HG02870 (cell line): ENCODE results near the gene FBRS.
"Not testable (repeated sequence)": the region's sequence is repeated elsewhere in the genome, so short reads cannot be mapped to it uniquely, and the experiment has no call there.

ENCODE experiments used
- ATAC-seq: cut with Tn5 transposase; IDR thresholded peaks from one replicate; pipeline ENCODE4 v1.9.1; 2021; ENCODE audit warnings: mild to moderate bottlenecking, moderate library complexity; ENCODE audit not compliant: unreplicated experiment

Gene FBRS

DNA sequence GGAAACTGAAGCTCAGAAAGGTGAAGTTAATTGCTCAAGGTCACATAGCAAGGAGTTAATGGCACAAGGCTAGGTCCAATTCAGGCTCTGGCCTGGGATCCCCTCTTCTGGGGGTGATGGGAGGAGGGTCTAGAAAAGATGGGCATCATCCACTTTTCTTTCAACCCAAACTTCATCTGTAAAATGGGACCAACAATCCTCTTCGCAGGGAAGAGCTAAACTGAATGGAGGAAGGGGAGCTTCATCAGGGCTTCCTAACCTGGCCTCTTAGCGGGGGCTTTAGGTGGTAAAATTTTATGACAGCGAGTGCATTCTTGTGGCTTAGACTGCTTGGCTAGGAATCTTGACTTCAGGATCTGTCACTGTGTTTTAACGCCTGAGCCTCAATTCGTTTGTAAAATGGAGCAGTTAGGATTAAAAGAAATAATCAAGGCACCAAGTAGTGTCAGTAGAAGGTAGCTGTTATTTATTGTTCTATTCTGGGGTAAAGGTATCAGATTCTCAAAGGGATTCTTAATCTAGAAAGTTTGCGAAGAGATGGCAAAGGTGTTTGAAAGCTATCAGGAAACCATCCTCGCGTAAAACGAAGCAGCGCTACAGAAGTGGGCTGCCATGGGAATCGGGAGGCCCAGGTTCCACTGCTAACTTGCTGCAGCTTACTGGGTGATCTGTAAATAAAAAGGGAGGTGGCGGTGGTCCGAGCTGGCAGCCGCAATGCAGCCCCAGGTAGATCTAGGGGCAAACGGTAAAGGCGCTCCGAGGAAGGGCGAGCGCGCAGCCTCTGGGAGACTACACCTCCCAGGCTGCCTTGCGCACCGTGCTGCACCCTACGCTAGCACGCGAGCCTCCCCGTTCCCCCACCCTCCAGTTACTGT is 39.3 kb downstream of the FBRS start:
- ATAC-seq: peak; percentile 89

DNA sequence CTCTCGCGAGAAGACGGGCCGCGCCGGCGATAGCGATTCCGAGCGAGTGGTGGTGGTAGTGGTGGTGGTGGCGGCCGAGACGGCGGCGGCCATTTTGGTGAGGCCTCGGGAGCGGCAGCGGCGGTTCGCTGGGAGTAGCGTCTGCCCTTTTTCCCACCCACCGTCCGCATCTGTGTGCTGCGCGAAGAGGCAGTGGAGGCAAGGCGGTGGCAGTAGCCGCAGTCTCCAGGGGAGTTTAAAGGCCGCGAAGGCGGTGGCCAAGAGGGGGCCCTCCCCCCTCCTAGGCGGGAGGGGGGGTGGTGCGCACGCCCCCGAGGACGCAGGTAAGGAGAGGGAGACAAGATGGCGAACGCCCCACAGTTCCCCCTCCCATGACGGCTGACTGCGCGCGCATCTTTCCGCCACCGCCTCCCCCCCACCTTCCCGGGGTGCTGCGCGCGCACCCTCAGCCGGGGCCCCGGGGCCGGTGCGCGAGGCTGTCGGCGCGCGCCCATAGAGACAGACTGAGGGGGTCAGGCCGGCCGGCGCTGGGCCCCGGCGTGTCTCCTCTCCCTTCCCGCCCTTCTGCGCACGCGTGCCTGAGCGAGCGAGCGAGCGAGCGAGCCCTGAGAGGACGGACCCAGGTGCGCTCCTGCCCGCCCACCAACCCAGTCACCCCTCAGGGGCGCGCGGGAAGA is 40.0 kb downstream of the FBRS start:
- ATAC-seq: peak; percentile 57

DNA sequence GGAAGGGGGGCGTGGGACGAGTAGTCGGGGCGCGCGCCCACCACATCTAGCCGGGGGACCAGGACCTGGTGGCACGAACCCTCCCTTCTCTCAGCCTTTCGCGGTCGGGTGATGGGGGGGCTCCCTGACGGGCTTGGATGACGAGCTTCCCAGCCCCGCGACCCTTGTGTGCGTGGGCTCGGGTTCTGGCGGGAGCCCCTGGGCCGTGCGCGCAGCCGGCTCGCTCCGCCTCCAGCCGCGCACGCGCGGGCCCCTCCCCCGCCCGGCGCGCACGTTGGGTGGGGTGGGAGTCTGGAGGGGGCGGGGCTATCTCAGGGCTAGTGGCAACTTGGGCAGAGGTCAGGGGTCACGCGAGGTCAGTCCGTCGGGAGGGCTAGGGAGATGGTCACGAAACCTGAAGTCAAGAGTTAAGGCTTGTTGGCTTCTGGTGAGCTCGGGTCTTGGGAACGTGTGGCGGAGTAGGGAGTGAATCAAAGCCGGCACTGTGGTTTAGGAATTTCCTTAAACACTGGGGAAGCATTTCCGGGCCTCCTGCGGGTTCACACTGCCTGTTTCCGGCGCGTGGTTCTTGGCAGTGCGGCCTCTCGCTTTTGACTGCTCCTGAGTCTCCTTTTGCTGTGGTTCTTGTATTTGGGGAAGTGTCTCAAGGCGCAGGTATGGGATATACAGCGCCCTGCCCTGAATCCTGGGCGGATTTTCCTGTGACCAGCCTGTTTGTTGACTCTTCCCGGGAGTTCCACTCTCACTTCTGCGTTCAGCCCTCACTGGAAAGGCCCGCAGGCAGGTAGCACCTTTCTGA is 40.8 kb downstream of the FBRS start, which contains the start of gene SRCAP:
Gene SRCAP (plus strand): TSS at position 356 of the 799 bp plus-strand sequence. CDS start 1,654 bp downstream, outside the sequence.
- peak; percentile 34 for ATAC-seq

DNA sequence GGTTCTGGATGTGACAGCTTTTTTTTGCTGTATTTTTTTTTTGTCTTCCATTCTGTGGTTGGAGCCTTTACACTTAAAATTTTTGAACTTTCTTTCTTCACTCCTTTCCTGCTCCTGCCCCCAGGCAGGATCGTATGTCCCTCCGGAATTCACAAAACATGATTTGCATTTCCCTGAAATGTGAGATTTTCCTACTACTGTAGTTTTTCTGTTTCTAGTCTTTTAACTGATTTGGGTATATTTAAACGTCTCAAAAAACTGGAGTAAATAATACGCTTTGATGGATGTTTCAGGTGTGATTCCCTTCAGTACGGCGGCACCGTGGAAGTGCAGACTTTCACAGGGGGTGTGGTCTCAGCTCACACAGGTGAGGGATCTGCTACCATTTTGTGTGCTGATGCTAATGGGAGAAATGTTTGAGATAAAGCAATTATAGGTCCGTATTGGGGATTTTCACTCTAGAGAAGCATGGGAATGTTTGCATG is 41.4 kb downstream of the FBRS start:
- no peak for ATAC-seq

DNA sequence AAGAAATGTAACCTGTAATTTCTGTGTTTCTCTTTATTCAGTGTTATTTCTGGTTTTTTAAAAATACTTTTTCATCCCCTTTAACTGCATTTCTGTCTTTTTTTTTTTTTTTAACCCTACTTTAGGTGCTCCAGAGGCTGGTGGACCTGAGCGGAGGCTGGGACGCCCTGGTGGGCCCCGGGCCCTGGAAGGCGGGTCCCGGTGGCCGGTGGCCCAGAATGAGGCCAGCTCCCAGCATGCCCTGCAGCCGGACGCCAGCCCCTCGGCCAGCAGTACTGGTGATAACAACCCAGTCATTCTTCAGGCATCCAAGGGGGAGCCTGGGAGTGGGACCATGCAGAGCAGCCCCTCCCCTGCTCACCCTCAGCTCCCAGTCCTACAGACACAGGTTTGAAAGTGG is 42.3 kb downstream of the FBRS start:
- no peak for ATAC-seq

DNA sequence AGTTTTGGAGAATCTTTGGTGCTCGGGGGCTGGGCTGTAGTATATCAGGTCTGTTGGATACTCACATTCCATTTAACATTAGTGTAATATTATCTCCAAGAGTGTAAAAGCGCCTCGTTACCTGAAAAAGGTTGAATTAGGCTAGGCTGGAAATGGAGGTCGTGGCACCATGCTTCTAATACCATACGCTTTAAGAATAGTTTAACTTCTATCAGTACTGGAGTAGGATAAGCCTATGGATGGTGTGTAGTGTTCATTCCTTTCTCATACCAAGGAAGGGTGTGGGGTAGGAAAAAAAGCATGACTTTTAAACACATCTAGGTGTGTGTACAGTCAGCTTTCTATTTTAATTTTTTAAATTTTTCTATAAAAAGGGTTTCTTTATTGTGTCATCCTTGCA is 42.7 kb downstream of the FBRS start:
- no peak for ATAC-seq

DNA sequence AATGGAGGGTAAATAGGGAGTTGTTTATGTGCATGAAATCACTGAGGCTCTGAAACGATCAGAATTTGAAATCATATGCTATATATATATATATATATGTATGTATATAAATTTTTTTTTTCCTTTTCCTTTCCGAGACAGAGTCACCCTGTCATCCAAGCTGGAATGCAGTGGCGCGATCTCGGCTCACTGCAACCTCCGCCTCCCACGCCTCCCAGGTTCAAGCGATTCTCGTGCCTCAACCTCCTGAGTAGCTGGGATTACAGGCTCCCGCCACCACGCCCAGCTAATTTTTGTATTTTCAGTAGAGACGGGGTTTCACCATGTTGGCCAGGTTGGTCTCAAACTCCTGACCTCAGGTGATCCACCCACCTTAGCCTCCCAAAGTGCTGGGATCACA is 44.8 kb downstream of the FBRS start:
- ATAC-seq: not testable (repeated sequence)

DNA sequence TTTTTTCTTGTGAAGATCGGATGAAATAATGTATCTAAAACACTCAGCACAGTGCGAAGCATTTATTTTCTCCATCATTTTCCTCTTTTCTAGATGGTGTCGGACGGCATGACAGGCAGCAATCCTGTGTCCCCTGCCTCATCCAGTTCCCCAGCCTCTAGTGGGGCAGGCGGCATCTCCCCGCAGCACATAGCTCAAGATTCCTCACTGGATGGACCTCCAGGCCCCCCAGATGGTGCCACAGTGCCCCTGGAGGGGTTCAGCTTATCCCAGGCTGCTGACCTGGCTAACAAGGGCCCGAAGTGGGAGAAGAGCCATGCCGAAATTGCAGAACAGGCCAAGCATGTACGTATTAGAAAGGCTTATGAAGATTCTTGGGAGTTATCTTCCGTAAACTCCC is 45.7 kb downstream of the FBRS start:
- ATAC-seq: no peak

DNA sequence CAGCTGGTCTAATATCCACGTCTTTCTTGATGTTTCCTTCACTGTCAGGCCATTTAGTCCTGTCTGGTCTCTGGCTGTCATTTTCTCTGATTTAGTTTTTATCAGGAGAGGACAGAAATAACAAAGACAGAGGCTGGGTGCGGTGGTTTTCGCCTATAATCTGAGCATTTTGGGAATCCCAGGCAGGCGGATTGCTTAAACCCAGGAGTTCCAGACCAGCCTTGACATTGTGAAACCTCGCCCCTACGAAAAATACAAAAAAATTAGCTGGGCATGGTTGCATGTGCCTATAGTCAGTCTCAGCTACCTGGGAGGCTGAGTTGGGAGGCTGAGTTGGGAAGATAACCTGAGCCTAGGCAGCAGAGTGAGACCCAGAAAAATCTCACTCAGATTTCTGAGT is 47.8 kb downstream of the FBRS start:
- no peak for ATAC-seq

DNA sequence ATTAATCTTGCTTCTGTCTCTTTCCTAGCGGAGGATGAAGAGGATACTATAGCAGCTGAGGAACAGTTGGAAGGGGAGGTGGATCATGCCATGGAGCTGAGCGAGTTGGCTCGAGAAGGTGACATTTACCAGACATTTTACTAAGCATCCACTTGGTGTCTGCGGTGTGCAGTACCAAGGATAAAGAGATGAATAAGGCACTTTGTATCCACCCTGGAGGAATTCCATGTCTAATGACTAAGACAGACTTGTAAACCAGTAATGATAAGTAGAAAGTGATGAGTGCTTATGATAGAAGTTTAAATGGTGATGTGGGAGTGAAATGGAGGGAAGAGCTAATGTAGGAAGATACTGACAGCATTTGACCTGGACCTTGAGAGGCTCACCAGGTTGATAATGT is 52.7 kb downstream of the FBRS start:
- no peak for ATAC-seq

DNA sequence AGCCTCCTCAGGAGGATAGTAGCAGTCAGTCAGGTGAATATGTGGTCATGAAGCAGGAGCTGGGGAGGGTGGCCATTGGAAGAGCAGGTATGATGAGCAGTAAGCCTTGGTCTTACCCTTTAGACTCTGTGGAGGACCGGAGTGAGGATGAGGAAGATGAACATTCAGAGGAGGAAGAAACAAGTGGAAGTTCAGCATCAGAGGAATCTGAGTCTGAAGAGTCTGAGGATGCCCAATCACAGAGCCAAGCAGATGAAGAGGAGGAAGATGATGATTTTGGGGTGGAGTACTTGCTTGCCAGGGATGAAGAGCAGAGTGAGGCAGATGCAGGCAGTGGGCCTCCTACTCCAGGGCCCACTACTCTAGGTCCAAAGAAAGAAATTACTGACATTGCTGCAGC is 53.5 kb downstream of the FBRS start:
- ATAC-seq: no peak

DNA sequence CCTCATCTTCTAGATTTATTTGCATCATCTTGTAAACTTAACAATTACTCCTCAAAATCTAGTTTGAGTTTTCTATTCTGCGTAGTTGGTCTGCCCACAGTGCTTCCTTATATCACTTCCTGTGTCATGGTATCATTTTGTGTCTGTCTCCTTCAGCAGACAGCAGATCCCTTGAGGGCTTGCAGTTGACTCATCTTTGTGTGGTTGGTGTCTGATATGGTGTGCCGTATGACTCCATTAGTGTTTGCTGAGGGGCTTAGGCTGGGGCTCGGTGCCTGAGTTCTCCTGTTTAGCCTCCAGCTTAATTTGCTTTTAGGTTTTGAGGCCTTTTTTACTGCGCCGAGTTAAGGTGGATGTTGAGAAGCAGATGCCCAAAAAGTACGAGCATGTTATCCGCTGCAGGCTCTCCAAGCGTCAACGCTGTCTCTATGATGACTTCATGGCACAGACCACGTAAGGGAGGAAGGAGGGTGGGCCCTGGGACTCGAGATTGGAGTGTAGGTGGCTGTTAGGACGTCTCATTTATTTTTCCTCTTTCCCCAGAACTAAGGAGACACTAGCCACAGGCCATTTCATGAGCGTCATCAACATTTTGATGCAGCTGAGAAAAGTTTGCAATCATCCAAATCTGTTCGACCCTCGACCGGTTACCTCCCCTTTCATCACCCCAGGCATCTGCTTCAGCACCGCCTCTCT is 57.7 kb downstream of the FBRS start:
- no peak for ATAC-seq

DNA sequence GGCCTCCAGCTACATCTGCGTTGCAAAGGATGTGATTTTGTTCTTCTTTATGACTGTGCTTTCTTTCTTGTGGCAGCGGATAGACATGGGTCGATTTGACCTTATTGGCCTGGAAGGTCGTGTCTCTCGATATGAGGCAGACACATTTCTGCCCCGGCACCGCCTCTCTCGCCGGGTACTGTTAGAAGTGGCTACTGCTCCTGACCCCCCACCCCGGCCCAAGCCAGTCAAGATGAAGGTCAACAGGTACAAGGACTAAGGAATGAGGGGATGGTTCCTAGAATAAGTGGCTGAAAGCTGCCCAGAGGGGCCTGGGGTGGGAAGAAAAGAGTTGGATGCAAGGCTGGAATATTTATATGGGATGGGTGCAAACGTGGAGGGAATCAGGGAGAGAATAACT is 61.9 kb downstream of the FBRS start:
- no peak for ATAC-seq
